Skeletal muscle cell (primary cell): ENCODE data around the gene RAB13.
"Not testable (repeated sequence)": the region's sequence is repeated elsewhere in the genome, so short reads cannot be mapped to it uniquely, and the experiment has no call there.

Experiments used
- DNase-seq: peaks from one replicate; pipeline ENCODE4 v3.0.0-alpha.2; 2010; ENCODE audit warnings: low read depth
- H3K4me3 ChIP-seq: 2 replicates; pipeline ENCODE4 v1.5.1; 2011; ENCODE audit warnings: low read depth, mild to moderate bottlenecking, control low read depth, low read length, moderate library complexity

Gene RAB13

GRCh38 chr1:153979091-153979490 lies 7.0 kb downstream of the RAB13 start:
- not testable (repeated sequence) for DNase-seq, H3K4me3 ChIP-seq

- H3K4me3 ChIP-seq, result peak overlapping the region; percentile 98
- no peak for DNase-seq
Measured at GRCh38 chr1:153978274-153978909, 7.7 kb downstream of the RAB13 start.

DNA sequence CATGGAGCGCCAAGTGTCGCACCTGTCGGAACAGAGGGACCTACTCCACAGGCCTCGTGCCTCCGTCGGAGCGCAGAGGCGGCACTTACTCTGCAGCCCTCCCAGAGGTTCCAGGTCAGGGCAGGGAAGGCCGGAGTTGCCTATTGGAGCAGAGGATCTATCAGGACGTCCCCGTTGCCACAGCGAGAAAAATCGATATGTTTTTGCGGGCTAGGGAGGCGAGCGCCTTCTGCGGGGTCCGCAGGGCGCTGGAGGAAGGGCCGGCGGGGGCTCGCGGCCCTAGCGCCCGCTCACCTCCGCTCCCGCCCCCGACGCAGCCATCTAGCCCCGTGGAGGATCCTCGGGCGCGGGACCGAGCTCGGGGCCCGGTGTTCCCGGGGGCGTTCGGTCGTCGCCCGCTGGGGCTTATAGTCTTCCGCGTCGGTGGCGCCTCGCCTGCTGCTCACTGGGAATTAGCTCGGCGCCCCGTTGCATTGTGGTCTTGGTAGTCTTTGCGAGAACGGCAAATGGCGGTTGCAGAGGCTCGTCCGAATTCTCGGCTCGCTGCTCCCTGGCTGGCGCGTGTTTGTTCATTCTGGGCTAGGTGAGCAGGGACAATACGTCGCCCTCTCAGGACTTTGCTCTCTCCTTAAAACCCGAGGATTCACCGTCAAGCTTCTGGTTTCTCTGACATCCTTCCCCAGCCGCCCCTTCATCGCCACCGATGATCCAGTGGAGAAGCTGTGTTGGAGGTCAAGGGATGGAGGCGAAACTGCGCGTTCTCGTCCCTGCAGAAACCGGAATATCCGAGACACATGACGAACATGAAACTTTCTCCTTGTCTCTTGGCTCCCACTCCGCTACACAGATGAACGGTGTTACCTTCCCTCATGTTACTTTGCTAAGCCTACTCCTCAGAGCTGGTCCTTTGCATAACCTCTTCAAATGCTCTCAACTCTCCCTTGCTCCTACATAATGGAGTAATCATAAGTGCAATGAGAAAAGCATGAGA lies 8.6 kb downstream of the RAB13 start, which contains the start of gene JTB:
JTB (minus strand) TSS at position 425 of the 991 bp plus-strand sequence; CDS start at position 3, 422 bp downstream.
- H3K4me3 ChIP-seq, result peak within 1 kb of the TSS; percentile 98
- DNase-seq, result peak; percentile 31

- peak overlapping the region; percentile 98 for H3K4me3 ChIP-seq
- DNase-seq, result no peak
Measured at GRCh38 chr1:153976819-153977249, 9.3 kb downstream of the RAB13 start.

- no peak overlapping the region for H3K4me3 ChIP-seq
Measured at GRCh38 chr1:153973525-153973924, 12.6 kb downstream of the RAB13 start.

GRCh38 chr1:153973071-153973470 lies 13.1 kb downstream of the RAB13 start:
- no peak for DNase-seq
- no peak overlapping the region for H3K4me3 ChIP-seq

More at GRCh38 chr1:153973525-153973924, 12.6 kb downstream of the RAB13 start:
- no peak for DNase-seq

GRCh38 chr1:153970346-153970745 lies 15.8 kb downstream of the RAB13 start:
- DNase-seq, result no peak
- H3K4me3 ChIP-seq, result no peak overlapping the region

DNA sequence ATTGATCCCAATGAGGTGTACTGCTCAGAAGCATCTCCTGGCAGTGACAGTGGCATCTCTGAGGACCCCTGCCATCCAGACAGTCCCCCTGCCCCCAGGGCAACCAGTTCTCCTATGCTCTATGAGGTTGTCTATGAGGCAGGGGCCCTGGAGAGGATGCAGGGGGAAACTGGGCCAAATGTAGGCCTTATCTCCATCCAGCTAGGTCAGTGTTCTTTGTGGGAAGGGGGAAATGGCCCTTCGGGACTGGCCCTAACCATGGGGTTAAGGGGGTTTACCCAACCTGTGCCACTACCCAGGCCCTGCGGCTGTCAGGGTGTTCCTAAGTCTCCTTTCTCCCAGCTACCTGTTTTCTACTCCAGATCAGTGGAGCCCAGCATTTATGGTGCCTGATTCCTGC lies 17.2 kb downstream of the RAB13 start:
- no peak for DNase-seq
- H3K4me3 ChIP-seq, result peak overlapping the region; percentile 63

- DNase-seq, result no peak
Measured at GRCh38 chr1:153968408-153968807, 17.7 kb downstream of the RAB13 start.

DNA sequence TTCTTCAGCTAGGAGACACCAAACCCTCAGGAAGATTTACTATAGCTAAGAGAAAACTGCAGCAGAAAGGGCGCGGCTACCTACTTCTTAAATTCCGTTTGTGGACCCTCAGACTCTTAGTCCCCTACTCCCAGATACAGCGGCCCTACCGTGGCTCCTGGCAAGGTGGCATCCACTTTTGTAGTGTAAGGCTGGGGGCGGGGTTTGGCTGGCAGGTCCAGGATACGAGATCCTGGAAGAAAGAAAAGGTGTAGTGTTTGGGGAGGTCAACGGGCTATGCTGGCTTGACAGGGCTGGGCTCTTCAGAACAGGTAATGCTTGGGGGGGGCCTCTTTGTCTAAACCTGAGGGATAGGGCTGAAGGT lies 18.2 kb downstream of the RAB13 start:
- DNase-seq, result no peak

More at GRCh38 chr1:153968408-153968807, 17.7 kb downstream of the RAB13 start:
- peak overlapping the region; percentile 63 for H3K4me3 ChIP-seq

GRCh38 chr1:153967107-153967999 lies 18.8 kb downstream of the RAB13 start, which contains the start of gene CREB3L4:
Gene CREB3L4, plus strand, starts transcription at chr1:153967902. Its CDS starts 624 bp downstream, at chr1:153968526.
- DNase-seq, result peak; percentile 97
- peak within 1 kb of the TSS; percentile 63 for H3K4me3 ChIP-seq

More for the DNA sequence above, 18.2 kb downstream of the RAB13 start:
- peak overlapping the region; percentile 63 for H3K4me3 ChIP-seq

- DNase-seq, result no peak
- H3K4me3 ChIP-seq, result peak overlapping the region; percentile 71
Measured at GRCh38 chr1:153963850-153964331, 22.2 kb downstream of the RAB13 start.

- peak within 1 kb of the TSS; percentile 71 for H3K4me3 ChIP-seq
- DNase-seq, result peak; percentile 87
Measured at GRCh38 chr1:153963030-153963849, 22.9 kb downstream of the RAB13 start, which contains the start of gene SLC39A1. Gene SLC39A1, minus strand, starts transcription at chr1:153963537. Its CDS starts 822 bp downstream, at chr1:153962715.

GRCh38 chr1:153962088-153963029 lies 23.8 kb downstream of the RAB13 start:
- H3K4me3 ChIP-seq, result peak overlapping the region; percentile 71
- DNase-seq, result no peak

- peak overlapping the region; percentile 71 for H3K4me3 ChIP-seq
Measured at GRCh38 chr1:153961421-153961820, 24.7 kb downstream of the RAB13 start.

GRCh38 chr1:153960206-153960605 lies 25.9 kb downstream of the RAB13 start:
- no peak overlapping the region for H3K4me3 ChIP-seq
- no peak for DNase-seq

More at GRCh38 chr1:153961421-153961820, 24.7 kb downstream of the RAB13 start:
- DNase-seq, result no peak

- DNase-seq, result no peak
- H3K4me3 ChIP-seq, result no peak overlapping the region
Measured at GRCh38 chr1:153959454-153959853, 26.7 kb downstream of the RAB13 start.
